Stimulated activated CD8-positive, alpha-beta memory T cell treated with anti-CD3 and anti-CD28 coated beads, Interleukin-15, amount 100 ng/mL, for 1 hour (primary cell): Measurements from ENCODE around the gene ACVR1B.

Experiments used
- DNase-seq: peaks from one replicate; pipeline ENCODE4 v3.0.0-alpha.2; 2020; ENCODE audit warnings: low read depth

Gene ACVR1B

GRCh38 chr12:52045794-52046199 lies 94.3 kb downstream of the ACVR1B start:
- DNase-seq, result no peak
